C4-2B (cell line): ENCODE measurements around the gene DRD1.

Experiments used
- H3K27ac ChIP-seq: fragments of 450-650 bp; 2 replicates; pipeline ENCODE4 v1.5.1; 2017
- CTCF ChIP-seq: fragments of 450-650 bp; conservative IDR thresholded peaks from 2 replicates; pipeline ENCODE4 v1.5.1; 2017; ENCODE audit warnings: mild to moderate bottlenecking
- ZFX ChIP-seq: fragments of 450-650 bp; IDR thresholded peaks from 2 replicates; pipeline ENCODE4 v1.6.1; 2017

Gene DRD1

DNA sequence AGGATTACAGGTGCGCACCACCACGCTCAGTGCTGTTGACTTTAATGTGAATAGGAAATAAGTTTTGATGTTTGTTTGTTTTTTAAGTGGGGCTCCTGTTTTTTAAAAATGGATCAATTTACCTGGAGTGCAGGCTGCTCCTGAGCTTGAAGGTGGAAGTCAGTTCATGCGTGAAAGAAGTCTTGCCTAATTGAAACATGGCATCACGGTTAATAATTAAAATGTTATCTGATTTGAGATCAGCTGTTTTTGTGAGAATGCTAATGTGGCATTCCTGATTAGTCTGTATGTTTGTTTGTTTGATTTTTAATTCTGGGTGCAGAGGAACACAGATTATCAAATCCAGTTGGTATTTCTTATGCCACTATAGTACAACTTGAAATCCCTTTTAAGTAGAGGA is 40.8 kb upstream of the DRD1 start:
- TF ChIP-seq CTCF, result no peak
- TF ChIP-seq ZFX, result no peak
- H3K27ac ChIP-seq, result no peak overlapping the region

- TF ChIP-seq ZFX (no peak), CTCF (no peak)
- no peak overlapping the region for H3K27ac ChIP-seq
Measured at GRCh38 chr5:175484322-175484721, 40.3 kb upstream of the DRD1 start.

DNA sequence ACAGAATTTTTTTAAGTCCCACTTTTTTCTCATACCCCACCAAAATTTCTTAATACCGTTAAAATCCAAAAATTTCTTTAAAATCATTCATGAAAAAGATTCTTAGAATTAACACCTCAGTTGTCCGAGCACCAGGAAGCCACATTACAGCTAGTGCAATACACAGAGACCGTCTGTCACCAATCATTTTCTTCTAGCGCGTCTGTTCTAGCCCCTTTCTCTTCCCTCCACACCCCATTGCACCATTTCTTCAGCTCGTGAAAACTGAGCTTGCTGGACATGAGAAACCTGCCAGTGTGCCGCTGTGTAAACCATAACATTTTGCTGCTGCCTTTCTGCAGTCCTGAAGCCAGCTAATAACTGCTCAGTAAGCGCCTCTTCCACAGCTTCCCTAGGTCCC is 39.4 kb upstream of the DRD1 start:
- no peak for TF ChIP-seq CTCF
- TF ChIP-seq ZFX, result no peak
- H3K27ac ChIP-seq, result no peak overlapping the region

GRCh38 chr5:175479125-175479881 is 35.3 kb upstream of the DRD1 start:
- peak overlapping the region; percentile 95 for H3K27ac ChIP-seq
- no peak for TF ChIP-seq ZFX
- TF ChIP-seq CTCF, result no peak

DNA sequence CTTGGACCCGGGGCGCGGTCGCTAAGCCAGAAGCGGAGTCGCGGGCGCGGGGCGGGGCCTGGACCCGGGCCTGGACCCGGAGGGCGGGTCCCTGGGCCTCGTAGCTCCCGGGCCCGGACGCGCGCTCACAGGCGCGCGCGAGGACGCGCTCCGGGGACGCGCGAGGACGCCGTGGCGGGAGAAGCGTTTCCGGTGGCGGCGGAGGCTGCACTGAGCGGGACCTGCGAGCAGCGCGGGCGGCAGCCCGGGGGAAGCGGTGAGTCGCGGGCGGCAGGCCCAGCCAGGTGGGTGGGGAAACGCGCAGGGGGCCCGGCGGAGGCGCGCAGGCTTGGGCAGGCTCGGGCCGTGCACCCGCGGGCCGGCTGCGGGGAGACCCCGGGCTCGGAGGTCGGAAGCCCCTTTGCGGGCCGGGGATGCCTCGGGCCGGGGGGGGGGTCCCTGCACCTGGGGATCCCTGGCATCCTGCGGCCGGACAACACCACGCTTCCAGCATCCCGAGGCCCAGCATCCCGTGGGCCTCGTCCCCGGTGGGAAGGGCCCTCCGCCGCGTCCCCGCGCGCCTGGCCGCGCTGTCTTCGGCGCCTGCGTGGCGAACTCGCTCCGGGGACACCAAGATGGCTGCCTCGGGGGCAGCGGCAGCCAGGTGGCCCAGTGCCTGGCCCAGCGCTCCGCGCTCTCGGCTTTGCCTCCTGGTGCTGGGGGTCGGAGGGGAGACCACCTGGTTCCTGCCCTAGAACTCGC is 34.6 kb upstream of the DRD1 start, which contains the start of gene SFXN1:
TSS of gene SFXN1 (plus strand) at position 177 of the 741 bp plus-strand sequence. CDS start 13,544 bp downstream, outside the sequence.
- H3K27ac ChIP-seq, result peak within 1 kb of the TSS; percentile 95
- TF ChIP-seq CTCF (no peak), ZFX (peak; percentile 89)

GRCh38 chr5:175478008-175478383 is 34.0 kb upstream of the DRD1 start:
- H3K27ac ChIP-seq, result peak overlapping the region; percentile 95
- TF ChIP-seq CTCF (no peak), ZFX (no peak)

GRCh38 chr5:175477440-175477839 is 33.5 kb upstream of the DRD1 start:
- TF ChIP-seq CTCF (no peak), ZFX (no peak)
- H3K27ac ChIP-seq, result no peak overlapping the region
